Epithelial cell of prostate (primary cell): ENCODE measurements around the gene KMO.

Source experiments
- DNase-seq: peaks from one replicate; pipeline ENCODE4 v3.0.0-alpha.2; 2011; ENCODE audit warnings: low read depth, low spot score
- H3K27ac ChIP-seq: fragments of 450-650 bp; 2 replicates; pipeline ENCODE4 v1.5.1; 2017; ENCODE audit warnings: mild to moderate bottlenecking

The KMO gene

DNA sequence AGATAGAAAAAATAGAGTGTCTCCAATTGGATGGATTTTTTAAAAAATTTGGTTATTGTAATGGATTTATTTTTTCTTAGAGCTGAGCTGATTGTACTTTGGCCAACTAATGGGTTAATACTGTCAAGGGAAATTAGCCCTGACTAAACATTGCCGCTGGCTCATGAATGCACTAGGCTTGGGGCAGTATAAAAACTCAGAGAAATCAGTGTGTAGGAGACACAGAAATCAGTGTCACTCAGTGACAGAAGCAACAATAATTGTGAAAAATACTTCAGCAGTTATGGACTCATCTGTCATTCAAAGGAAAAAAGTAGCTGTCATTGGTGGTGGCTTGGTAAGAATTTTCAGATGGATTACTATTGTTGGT, at the start of gene KMO:
Gene KMO, plus strand, starts transcription at position 217 of the 370 bp plus-strand sequence. Its CDS starts 67 bp downstream, at position 284.
- DNase-seq, result no peak
- H3K27ac ChIP-seq, result peak within 1 kb of the TSS; percentile 59

DNA sequence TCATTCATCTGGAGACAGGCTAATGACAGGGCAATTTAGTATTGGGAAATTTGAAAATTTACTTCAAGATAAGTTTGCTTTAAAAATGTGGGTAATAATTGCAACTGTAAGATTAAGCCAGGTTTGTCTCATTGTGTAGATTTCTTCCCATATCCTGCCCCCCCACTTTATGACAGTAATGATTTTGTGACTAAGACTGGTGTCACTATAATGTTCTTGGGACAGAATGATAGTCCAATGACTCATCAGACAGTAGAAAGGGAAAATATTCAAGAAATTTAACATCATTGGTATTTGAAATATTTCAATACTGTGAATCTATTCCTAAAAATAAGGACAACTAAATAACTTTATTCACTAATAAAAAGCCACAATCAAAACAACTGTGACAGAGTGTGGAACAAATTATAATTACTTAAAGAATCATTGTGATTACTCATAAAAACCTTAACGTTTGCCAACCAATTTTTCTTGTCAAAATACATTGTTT, 49.4 kb upstream of the KMO start:
- peak overlapping the region; percentile 16 for H3K27ac ChIP-seq
- DNase-seq, result no peak

DNA sequence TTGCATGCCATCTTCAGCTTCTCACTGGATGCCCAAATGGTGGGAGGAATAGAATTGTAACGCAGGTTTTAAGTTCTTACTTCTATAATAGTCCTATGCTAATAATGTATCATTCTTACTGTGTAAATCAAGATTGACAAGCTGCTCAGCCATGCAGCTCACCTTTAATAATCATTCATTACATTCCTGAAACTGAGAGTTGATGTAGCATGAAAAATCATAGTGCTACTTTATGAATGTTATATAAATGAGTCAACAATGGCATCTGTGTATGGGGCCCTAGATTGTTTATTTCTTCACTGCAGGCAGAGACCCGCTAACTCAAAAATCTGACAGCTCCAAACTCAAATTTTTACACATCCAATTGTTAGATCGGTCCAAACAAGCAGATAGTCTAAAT, 47.0 kb upstream of the KMO start:
- no peak overlapping the region for H3K27ac ChIP-seq
- DNase-seq, result no peak

DNA sequence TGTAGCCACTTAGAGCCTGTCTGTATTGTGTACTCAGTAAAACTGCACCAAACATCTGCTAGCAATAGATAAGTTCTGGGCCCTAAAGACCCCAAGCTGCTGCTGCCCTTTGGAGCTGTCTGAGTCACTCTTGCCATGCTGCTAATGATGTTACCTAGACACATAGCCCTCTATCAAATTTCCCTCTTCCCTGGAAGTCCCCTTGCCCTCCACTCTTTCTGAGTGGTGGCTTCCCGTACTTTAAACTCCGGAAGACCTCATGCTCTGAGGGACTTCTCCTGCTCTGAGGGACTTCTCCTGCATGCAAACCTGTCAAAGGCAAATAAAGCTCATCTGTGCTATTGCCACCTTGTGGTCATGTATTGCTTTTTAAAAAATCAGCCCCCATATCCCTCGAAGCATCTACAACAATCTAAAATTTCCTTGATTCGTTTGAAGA, 46.6 kb upstream of the KMO start:
- DNase-seq, result no peak
- no peak overlapping the region for H3K27ac ChIP-seq

DNA sequence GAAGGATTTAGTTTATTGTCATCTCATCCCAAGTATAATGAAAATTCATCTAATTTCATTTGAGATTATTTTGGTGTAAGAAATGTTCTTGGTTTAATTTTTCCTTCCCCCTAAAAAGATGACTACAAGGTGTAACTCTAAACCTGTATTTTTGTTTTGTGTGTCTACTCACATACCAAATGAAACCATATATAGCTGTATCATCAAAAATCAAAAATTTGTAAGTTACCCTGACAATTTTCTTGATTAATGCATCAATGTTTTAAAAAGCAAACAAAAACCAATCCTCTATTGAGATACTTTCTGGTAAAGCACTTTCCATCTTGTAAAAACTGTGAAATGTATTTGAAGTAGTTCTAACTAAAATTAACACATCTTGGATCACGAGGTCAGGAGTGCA, 43.4 kb upstream of the KMO start:
- no peak for DNase-seq
- H3K27ac ChIP-seq, result no peak overlapping the region

DNA sequence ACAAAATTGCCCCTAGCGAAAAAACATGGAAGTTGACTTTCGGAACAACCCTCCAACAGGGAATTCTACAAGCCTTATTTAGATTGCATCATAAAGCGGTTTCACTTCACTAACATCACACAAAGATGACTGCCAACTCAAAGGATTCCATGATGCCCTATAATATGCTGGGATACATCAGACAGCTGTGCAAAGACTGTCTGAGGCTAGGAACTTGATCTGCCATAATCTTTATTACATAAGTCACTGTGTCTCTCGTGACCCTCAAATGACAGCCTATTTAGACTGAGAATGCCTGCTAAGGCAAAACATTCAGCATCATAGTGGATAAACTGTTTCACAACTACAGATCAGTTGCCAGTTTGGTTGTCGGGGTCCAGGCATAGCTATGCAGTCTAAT, 36.4 kb upstream of the KMO start:
- DNase-seq, result no peak

DNA sequence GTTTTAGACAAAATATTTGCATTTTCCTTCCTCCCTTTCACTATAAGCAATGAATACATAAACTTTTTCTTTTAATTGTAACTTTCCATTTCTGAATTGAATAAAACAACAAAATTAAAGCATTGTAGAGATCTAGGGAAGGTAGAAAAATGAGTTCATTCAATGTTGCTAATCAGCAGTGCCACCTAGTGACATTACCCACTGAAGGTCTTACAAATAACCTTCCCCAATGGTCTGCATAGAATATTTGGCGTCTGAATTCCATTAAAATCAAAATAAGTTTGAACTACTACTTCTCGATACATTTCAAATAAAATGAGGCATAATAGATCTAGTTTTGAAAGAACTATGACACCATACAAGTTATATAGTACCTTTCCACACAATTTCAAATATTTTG, 32.3 kb upstream of the KMO start:
- H3K27ac ChIP-seq, result no peak overlapping the region
- no peak for DNase-seq

More for the DNA sequence above, 36.4 kb upstream of the KMO start:
- H3K27ac ChIP-seq, result no peak overlapping the region

DNA sequence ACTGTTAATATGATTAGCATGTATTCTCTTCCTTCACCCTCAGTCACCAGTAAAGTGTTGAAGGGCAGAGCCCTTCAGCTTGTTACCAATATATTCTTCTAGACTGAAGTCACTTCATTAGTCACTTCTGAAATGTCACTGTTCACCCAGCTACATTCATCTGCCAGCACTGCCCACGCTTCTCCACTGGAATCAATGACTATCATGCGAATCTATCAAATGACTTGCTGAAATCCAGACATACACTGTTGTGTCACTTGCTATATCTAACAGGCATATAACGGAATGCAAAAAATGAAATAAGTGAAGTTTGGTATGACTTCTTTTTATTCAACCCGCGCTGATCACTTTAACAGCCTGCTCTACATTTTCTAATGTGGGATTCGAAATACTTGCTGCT, 28.7 kb upstream of the KMO start:
- H3K27ac ChIP-seq, result no peak overlapping the region
- no peak for DNase-seq

DNA sequence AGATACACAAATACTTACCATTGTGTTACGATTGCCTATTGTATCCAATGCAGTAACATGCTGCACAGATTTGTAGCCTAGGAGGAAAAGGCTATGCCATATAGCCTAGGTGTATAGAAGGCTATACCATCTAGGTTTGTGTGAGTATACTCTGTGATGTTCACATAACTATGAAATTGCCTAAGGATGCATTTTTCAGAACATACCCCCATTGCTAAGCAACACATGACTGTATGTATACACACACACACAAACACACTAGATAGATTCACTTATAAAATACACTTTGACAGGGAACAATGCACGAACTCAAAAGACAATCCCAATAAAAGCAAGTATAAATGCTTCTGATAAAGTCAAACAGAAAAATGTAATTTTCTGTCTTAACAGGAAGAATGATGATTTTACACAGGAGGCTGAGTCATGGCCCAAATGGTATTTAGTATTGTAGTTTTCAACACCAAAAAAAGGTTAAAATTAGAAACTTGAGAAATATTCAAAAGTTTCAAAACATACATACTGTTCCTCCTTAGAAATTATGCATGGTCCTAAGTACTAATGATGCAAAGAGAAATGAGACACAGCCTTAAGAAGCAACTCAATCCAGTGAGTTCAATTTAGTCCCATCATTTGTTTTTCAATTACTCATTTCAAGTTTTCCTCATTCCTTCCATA, 24.9 kb upstream of the KMO start:
- DNase-seq, result no peak

DNA sequence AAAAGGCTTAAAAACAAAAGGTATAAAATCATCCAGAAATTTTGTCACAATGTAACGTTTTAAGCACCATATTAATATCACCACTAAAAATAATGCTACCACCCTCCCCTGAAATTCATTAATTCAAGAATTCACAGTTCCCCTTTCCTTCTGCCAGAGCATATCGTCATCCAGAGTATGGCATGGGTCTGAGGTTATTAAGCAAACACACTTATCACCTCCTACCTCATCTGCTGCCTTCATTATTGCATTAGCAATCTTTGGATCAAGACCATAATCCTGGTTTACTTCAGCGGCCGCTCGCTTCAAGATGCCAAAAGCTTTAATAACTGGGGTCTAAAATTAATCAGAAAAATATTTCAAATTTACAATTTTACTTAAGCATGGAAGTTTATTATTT, 18.8 kb upstream of the KMO start:
- DNase-seq, result no peak
- H3K27ac ChIP-seq, result no peak overlapping the region

More for the DNA sequence above, 24.9 kb upstream of the KMO start:
- H3K27ac ChIP-seq, result no peak overlapping the region

DNA sequence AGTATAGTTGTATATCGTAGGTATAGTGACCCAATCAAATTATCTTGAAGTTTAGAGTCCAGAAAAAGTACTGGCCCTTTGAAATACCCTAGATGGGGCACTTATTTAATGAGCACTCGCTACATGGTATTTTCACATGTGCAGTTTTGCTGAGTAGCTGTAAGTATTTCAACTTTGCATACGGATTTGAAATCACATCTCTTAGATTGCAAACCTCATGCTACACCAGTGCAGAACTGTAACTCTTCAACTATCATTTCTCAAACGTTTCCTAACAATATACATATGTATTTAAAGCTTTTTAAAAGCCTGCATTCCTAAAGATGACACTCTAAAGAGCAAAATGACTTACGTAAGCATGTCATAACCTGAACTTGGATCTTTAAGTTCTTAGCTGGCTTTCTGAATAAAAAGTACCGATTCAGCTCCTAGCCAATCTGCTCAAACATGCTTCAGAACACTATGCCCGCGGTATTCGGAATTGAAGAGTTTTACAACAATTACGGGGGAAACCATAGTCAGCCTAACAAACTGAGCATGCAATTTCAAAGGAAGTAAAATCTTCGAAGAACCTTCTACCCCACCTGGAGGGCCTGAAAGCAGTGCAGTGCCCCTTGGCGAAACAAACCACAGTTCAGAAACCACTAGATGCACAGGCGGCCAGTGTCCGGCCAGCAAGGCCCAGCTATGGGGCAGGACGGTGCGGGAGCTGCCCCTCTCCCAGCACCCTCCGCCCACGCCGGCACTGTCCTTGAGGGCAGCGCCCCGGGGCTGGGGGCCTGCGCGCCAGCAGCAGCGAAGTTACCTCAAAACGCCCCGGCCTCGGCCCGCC, 13.5 kb upstream of the KMO start:
- DNase-seq, result no peak
- H3K27ac ChIP-seq, result peak overlapping the region; percentile 72

DNA sequence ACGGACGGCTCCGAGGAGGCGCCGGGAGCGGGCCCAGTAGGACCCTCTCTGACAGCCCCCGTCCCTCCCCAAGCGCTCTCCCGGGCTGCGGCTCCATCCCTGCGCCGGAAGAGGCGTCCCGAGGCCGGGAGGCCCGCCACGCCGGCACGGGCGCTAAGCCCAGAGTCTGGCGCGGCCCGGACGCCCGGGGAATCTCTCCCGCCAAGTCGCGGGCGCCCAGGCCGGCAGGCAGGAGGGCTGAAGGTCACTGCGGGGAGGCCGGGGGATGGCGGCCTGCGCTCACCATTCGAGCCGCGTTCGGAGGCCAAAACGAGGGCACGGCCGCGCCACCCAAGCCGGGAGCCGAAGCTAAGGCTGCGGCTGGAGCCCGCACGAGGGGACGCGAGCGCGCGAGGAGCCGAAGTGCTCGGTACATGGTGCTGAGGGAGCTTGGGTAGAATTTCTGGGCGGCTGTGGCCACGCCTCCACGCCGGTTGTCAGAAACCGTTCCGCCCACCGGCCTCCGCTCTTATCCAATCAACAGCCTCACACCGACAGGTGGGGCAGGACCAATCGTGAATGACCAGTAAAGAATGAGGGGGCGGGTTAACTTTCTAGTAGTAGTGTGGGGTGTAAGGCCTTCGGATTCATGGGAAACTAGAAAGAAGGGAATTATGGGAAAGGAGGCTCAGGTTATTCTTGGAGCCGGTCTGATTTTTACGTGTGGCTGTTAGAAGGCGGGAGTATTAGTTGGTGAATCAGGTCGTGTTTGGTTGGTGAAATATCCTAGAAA, 12.7 kb upstream of the KMO start, which contains the start of gene FH:
Gene FH, minus strand, starts transcription at position 448 of the 772 bp plus-strand sequence. Its CDS starts 33 bp downstream, at position 415.
- peak; percentile 92 for DNase-seq
- H3K27ac ChIP-seq, result peak within 1 kb of the TSS; percentile 72

DNA sequence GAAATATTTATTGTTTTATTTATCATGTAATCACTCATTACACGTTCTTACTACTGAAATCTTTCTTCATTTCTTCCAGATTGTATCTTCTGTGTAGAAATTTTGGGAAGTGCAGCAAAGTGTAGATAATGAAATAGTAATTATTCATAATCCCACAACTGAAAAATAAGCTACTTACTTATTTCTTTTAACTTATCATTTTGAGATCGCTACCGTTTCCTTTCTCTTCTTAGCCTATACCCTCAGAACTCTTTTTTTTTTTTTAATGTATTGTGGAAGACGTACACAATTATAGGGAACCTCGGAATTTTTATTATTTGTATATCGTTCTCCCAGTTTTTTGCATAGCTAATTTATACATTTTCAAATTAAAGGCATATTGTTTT, 12.1 kb upstream of the KMO start:
- H3K27ac ChIP-seq, result peak overlapping the region; percentile 72
- no peak for DNase-seq

DNA sequence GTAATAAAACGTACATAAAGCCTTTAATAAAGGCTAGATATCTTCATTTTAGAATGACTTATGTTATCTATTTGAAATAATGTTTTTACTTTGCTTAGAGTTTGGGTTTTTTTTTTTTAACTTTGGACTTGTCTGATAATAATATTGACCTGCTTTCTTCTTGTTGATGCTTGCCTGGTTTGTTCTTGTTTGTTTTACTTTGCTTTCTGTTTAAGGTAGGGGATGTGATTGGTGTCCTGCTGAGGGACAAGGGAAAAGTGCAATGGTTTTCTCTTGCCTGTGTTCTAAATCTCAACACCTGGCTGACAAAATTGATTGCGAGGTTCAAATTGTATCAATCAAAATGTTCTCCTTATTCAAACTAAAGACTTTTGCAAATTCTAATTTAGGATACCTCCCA, 10.5 kb upstream of the KMO start:
- no peak overlapping the region for H3K27ac ChIP-seq
- no peak for DNase-seq

DNA sequence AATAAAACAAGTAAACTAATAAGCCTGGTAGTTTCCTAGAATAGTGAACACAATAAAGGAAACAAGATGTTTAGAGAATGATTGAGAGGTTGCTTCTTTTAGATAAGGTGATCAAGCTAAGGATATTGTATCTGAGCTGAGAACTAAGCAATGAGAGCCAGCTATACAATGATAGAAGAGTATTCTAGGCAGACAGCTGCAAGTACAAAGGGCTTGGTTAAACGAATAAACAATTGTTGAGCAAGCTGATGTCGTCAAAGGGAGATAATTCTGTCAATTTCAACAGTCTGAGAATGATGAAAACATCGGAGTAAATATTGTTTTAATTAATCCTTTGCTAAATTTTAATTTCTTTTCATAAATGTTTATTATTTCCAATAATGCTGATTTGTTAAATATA, 7.2 kb upstream of the KMO start:
- H3K27ac ChIP-seq, result no peak overlapping the region
- DNase-seq, result no peak

DNA sequence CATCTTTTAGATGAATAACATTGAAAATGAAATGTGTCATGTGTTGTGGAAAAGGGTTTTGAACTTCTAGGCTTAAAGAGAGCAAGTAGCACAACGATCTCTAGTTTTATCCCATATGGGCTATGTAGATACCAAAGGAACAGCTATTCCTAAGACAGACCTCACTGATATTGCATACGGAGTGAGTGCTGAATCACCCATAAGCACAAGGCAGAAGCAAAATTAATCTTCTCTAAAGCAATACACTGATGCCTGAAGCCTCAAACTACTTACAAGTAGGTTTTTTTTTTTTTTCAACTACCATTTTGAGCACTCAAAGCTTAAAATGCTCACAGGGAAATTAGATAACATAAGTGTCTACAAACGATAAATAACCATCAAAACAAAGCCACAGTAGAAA, 5.0 kb upstream of the KMO start:
- H3K27ac ChIP-seq, result no peak overlapping the region
- DNase-seq, result no peak

DNA sequence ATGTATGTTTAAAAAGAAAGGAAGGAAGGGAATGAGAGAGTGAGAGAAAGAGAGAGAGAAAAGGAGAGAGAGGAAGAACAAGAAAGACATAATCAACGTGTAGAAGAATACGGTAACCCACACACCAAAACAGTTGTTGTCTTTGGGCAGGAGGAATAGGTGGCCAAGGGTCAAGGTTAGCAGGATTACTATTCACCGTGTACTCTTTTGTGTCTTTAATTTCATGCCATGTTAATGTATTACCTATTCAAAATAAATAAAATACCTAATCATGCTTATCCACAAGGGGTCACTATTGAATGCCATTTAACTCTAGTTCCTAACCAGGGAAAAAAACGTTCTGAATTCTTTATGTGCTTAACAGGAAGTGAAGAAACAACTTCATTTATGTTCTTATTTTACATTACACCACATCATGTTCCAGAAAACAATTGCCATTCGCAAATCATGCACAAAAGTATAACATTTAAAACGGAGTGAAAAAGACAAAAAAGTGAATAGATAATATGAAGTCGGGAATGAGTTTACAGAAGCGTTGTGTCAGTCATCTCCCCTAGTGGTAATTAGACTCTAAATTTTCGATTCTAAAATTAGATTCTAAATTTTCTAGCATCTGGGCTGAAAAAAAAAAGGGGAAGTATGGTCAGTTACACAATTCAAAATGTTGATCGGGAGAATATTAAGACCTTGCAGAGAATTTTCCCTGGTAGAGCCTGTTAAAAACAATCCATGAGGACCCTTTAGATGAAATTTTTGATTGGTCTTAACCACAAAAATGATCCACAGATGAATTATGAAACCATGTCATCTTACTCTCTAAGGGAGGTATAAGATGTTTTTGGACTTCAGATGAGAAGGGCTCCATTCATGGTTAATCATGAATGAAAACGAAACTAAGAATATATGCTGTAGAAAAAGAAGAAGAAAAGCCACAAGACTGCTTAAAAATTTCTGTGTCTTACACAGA, 700 bp upstream of the KMO start:
- H3K27ac ChIP-seq, result peak overlapping the region; percentile 59
- DNase-seq, result no peak

DNA sequence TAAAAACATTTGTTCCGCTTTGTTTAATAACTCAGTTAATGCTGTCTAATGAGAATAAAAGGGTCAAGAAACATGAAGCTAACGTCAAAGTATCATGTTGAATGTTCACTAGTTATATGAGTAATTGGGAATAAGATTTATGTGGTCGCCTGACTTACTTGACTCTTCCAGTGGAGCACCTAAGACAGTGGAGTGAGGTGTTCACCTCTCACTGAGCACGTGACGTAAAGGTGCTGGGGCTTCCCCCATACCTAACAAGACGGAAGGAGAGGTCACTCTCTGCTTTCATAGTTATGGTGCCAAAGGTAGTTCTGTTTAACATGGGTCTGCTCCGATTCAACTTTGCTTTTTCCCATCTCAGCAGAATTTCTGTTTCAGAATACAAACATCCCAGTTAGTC, 686 bp downstream of the KMO start:
- no peak overlapping the region for H3K27ac ChIP-seq
- no peak for DNase-seq

DNA sequence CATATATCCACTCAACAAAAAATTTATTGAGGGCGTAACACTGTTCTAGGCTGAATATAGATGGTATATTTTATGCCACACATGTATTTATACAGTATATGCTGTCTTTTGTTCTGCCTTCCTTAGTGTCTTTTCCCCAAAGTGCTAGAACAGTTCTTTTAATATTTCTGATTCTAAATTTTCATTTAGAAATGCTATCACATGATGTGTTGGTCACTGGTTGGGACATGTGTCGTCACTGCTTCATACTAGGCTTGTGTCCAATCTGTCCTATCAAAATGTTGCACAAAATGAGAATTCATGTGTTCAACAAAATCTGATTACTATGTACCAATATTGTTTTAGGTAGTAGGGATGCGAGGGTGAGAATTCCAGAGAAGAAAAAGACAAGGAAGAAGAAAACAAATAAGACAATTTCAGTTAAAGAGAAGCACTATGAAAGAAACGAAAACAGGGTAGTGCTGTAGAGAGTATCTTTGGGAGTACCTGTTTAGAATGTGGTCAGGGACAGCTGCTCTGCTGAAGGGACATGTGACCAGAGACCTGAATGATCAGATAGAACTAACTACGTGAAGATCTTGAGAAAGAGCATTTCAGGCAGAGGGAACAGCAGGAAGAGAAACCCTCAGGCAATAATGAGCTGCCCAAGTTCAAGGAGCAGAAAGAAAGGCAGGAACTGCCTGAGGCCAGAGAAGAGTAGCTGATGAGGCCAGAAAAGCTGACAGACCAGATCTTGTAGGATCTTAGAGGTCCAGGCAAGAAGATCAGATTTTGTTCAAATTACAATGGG, 1.3 kb downstream of the KMO start:
- no peak for DNase-seq
- no peak overlapping the region for H3K27ac ChIP-seq
